K562 (cell line): ENCODE results near the gene S100A7A. TPM values are rescaled to one million over a fixed set of nuclear protein-coding genes. Genes with fewer than 3 reads are reported as not detected.

Source experiments
- ATAC-seq: fragments of 200-7000 bp; cut with Tn5 transposase; 3 replicates; pipeline ENCODE4 v1.9.1; 2020; ENCODE audit warnings: moderate library complexity
- BruUV-seq: library from RNA; stranded (reverse); fragments of 400-500 nt; replicated peaks from 2 replicates; lab custom pipeline; 2021; lab: Mats Ljungman, UMichigan
- CTCF ChIA-PET: fragments of 300-600 bp; formaldehyde crosslinking; extraction: SDS; loops from one replicate; lab custom pipeline; 2021; ENCODE audit warnings: low intra/inter-chr PET ratio; lab: Yijun Ruan, JAX
- POLR2A ChIA-PET: fragments of 300-600, 350-650 bp; sonication (Branson Sonifier 250); formaldehyde crosslinking; extraction: SDS; loops from one replicate; lab custom pipeline; 2021; ENCODE audit warnings: antibody characterized with exemption, inconsistent platforms; lab: Yijun Ruan, JAX
- DNase-seq, 4 experiments: peaks; one replicate each; pipeline versions ENCODE4 v3.0.0 to v3.0.0-alpha.2; 2011 to 2018; ENCODE audit warnings: low spot score in 3 of 4, mixed read lengths in 3 of 4; ENCODE audit errors: extremely low read depth in 1 of 4
- FAIRE-seq: peaks from 2 replicates; lab custom pipeline; 2011; peaks lifted over from hg19 to GRCh38; lab: Jason Lieb, UNC
- H2AFZ ChIP-seq: 2 replicates; pipeline ENCODE4 v1.6.0; 2011; ENCODE audit warnings: low read depth, low read length, control low read depth, inconsistent platforms
- H3K27ac ChIP-seq: fragments of 200-600 bp; 3 replicates; pipeline ENCODE4 v1.8.0; 2011; ENCODE audit warnings: low read depth, mild to moderate bottlenecking, control low read depth, inconsistent platforms, low read length, moderate library complexity, mixed read lengths; ENCODE audit errors: extremely low read depth
- H3K27me3 ChIP-seq, 2 experiments: fragments of 300-600 bp in 1 of 2; 2 replicates in 1 of 2; 3 replicates in 1 of 2; pipeline versions ENCODE4 v1.6.0 to v1.8.0; 2011; ENCODE audit warnings: inconsistent platforms in 2 of 2, low read length in 2 of 2, mild to moderate bottlenecking in 1 of 2, mixed read lengths in 1 of 2, moderate library complexity in 1 of 2; ENCODE audit not compliant: control insufficient read depth in 2 of 2, insufficient read depth in 2 of 2
- H3K36me3 ChIP-seq: fragments of 300-600 bp; 3 replicates; pipeline ENCODE4 v1.8.0; 2011; ENCODE audit warnings: mild to moderate bottlenecking, low read length, inconsistent platforms; ENCODE audit not compliant: control insufficient read depth, insufficient read depth
- H3K4me1 ChIP-seq, 2 experiments: fragments of 200-600 bp in 1 of 2; replicated peaks in 1 of 2; 2 replicates in 1 of 2; 3 replicates in 1 of 2; pipeline versions ENCODE4 v1.5.1 to v1.8.0; 2011; ENCODE audit warnings: inconsistent platforms in 2 of 2, low read length in 2 of 2, mild to moderate bottlenecking in 1 of 2, mixed read lengths in 1 of 2, moderate library complexity in 1 of 2; ENCODE audit not compliant: control insufficient read depth in 2 of 2, insufficient read depth in 2 of 2
- H3K4me2 ChIP-seq: 2 replicates; pipeline ENCODE4 v1.6.1; 2011; ENCODE audit warnings: low read length, control low read depth, inconsistent platforms, mixed read lengths; ENCODE audit not compliant: insufficient read depth
- H3K4me3 ChIP-seq: fragments of 200-600 bp; sonication (generic), shearing (Covaris generic); 2 replicates; pipeline ENCODE4 v1.5.1; 2016; ENCODE audit warnings: control low read depth, inconsistent platforms
- H3K79me2 ChIP-seq: fragments of 200-600 bp; 3 replicates; pipeline ENCODE4 v1.8.0; 2011; ENCODE audit warnings: low read length, inconsistent platforms; ENCODE audit not compliant: control insufficient read depth, insufficient read depth
- H3K9ac ChIP-seq, 2 experiments: 2 replicates each; pipeline versions ENCODE4 v1.6.0 to v1.6.1; 2011; ENCODE audit warnings: low read depth in 2 of 2, low read length in 2 of 2, control low read depth in 1 of 2, inconsistent platforms in 1 of 2, mild to moderate bottlenecking in 1 of 2, mixed read lengths in 1 of 2; ENCODE audit not compliant: insufficient read depth in 1 of 2
- H3K9me1 ChIP-seq: one replicate; pipeline ENCODE4 v1.6.0; 2011; ENCODE audit warnings: inconsistent platforms, mild to moderate bottlenecking, low read length, moderate library complexity; ENCODE audit not compliant: control insufficient read depth, insufficient read depth
- H3K9me3 ChIP-seq: replicated peaks from 2 replicates; pipeline ENCODE4 v1.5.1; 2011; ENCODE audit warnings: low read depth, low read length, inconsistent platforms; ENCODE audit not compliant: control insufficient read depth, insufficient read depth
- H4K20me1 ChIP-seq: replicated peaks from 2 replicates; pipeline ENCODE4 v1.6.1; 2011; ENCODE audit warnings: low read length, inconsistent platforms, mixed read lengths; ENCODE audit not compliant: control insufficient read depth, insufficient read depth
- BCL6 ChIP-seq: fragments of 250-450 bp; sonication (Bioruptor Pico); IDR thresholded peaks from 2 replicates; pipeline ENCODE4 v1.4.0; 2020
- KDM2B ChIP-seq: fragments of 250-450 bp; sonication (Bioruptor Pico); IDR thresholded peaks from 2 replicates; pipeline ENCODE4 v1.8.0; 2021; ENCODE audit warnings: mild to moderate bottlenecking, moderate library complexity
- KHSRP ChIP-seq: fragments of 450-650 bp; IDR thresholded peaks from 2 replicates; pipeline ENCODE4 v1.6.1; 2017
- POLR2AphosphoS5 ChIP-seq: IDR thresholded peaks from 2 replicates; pipeline ENCODE4 v1.6.1; 2011; ENCODE audit warnings: mild to moderate bottlenecking, low read depth, low read length, moderate library complexity; ENCODE audit not compliant: control insufficient read depth, insufficient read depth
- TOE1 ChIP-seq, 2 experiments: fragments of 450-650 bp in 1 of 2; sonication (generic) in 1 of 2; formaldehyde crosslinking in 1 of 2; IDR thresholded peaks; 2 replicates each; pipeline versions ENCODE4 v1.7.1 to v1.8.0; 2016 to 2022; ENCODE audit warnings: borderline replicate concordance in 2 of 2, mild to moderate bottlenecking in 2 of 2, antibody characterized with exemption in 1 of 2, inconsistent platforms in 1 of 2, low read depth in 1 of 2, missing genetic modification reagents in 1 of 2, moderate library complexity in 1 of 2
- ZNF282 ChIP-seq: sonication (generic); formaldehyde crosslinking; IDR thresholded peaks from 2 replicates; pipeline ENCODE4 v1.8.1; 2023; ENCODE audit warnings: missing genetic modification reagents
- WGBS: fragments of 100-300 bp; shearing (Covaris generic); methylation state at CpG from one replicate; pipeline ENCODE4 v1.1.6; 2016; ENCODE audit warnings: low coverage, mixed read lengths; ENCODE audit not compliant: insufficient coverage; ENCODE audit errors: missing lambda C conversion rate; 5-methylcytosine and 5-hydroxymethylcytosine counted together
- in situ Hi-C: fragments of 300-500 bp; cut with MboI; formaldehyde crosslinking; loops from 4 replicates; pipeline ENCODE4 v1.15.0; 2018; ENCODE audit warnings: inconsistent platforms, mixed read lengths
- intact Hi-C: fragments of 100-400 bp; cut with micrococcal nuclease; formaldehyde crosslinking; loops from 2 replicates; pipeline ENCODE4 v1.14.2; 2022
- polyA plus RNA-seq, 8 experiments: library from polyadenylated mRNA; depleted of rRNA in 4 of 8; stranded (reverse) in 5 of 8; unstranded in 3 of 8; fragments of >200 nt; fragmentation: Nextera tagmentation in 2 of 8; fragmentation: Illumina TruSeq in 1 of 8; extraction: Ambion mirVana in 2 of 8; extraction: Trizol in 1 of 8; gene quantifications; 2 replicates each; pipeline versions ENCODE4 v1.2.1 to v1.2.3, GENCODE V29; 2011 to 2014; ENCODE audit warnings: inconsistent platforms in 1 of 8, missing spikeins in 1 of 8
- total RNA-seq, 7 experiments: library from RNA; depleted of rRNA in 6 of 7; stranded (reverse); fragments of >200 nt in 6 of 7; fragmentation: Illumina TruSeq in 2 of 7; extraction: Trizol in 2 of 7; gene quantifications; 2 replicates each; pipeline versions ENCODE4 v1.2.1 to v1.2.3, GENCODE V29; 2011 to 2021; ENCODE audit warnings: low replicate concordance in 1 of 7

S100A7A gene
- total and polyA plus RNA-seq, 9 of the 15 experiments (the other 6 are each of a cell fraction or from before 2014, with no cell fraction given), result not detected

DNA sequence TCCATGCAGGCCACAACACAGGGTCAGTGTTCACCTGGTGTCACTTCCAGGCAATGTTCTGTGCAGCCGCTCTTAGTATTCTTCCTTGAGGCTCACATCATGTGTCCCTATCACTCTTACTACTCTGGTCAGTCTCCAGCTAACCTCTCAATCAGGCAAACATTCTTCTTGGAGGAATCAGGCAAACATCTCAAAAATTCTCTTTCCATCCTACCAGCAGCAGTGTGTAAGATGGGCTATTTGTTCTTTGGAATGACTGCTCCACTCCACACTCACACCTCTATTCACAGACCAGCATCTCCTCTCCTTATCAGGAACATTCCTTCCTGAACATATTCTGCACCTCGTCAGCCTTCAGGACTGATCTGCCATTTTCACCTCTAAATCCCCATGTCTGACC lies 4.0 kb downstream of the S100A7A start:
- TF ChIP-seq BCL6 (CRISPR knock-in tag), result no peak
- TF ChIP-seq KHSRP, result no peak
- TF ChIP-seq ZNF282 (CRISPR knock-in tag), result no peak
- no peak for TF ChIP-seq TOE1 (IDR thresholded peaks at IDR 0.05; ENCODE audit: borderline replicate concordance)
- no peak for TF ChIP-seq TOE1 (CRISPR knock-in tag; IDR thresholded peaks at IDR 0.05; ENCODE audit: borderline replicate concordance, low read depth)
- TF ChIP-seq POLR2AphosphoS5, result no peak
- TF ChIP-seq KDM2B (CRISPR knock-in tag), result no peak
- H3K9me1 ChIP-seq, result no peaks in the 10 kb centered on the region

More for the DNA sequence above, 4.0 kb downstream of the S100A7A start:
- no peak overlapping the region for H3K4me2 ChIP-seq
- CTCF ChIA-PET, result interaction anchor here (0.6 kb wide), 1 partner anchor 62 kb away, joined by 3 read pairs; no protein-coding TSS in a partner anchor
- H2AFZ ChIP-seq, result no peak overlapping the region
- ATAC-seq, result no peak
- peaks cover 0 to 21% of the 10 kb centered on the region in 2 experiments; a peak in 2 of 5 replicates for H3K27me3 ChIP-seq
- POLR2A ChIA-PET, result no interaction called here
- no peaks in the 10 kb centered on the region for H3K9me3 ChIP-seq
- WGBS, result 0% methylated on average over 2 of the region's 2 CpGs
- no peaks in the 10 kb centered on the region for H3K4me1 ChIP-seq
- H3K27ac ChIP-seq, result no peak overlapping the region
- no peak overlapping the region for H3K9ac ChIP-seq
- intact Hi-C loops, result no loop called here
- BruUV-seq, result no TSS peak
- no peak for FAIRE-seq
- no peaks in the 10 kb centered on the region for H3K79me2 ChIP-seq
- H4K20me1 ChIP-seq, result 0 out of 2 replicates have a peak, but pooled peaks cover 4% of the 10 kb centered on the region
- in situ Hi-C loops, result no loop called here
- H3K36me3 ChIP-seq, result no peaks in the 10 kb centered on the region
- no peak for DNase-seq
- H3K4me3 ChIP-seq, result no peak overlapping the region
